Dermis lymphatic vessel endothelial cell (primary cell): ENCODE data around the gene HRCT1. TPM values are rescaled to one million over a fixed set of nuclear protein-coding genes. Genes with fewer than 3 reads are reported as not detected.

Experiments used
- total RNA-seq: library from RNA; depleted of rRNA; stranded (reverse); fragments of >200 nt; gene quantifications from 2 replicates; pipeline ENCODE4 v1.2.1, GENCODE V29; 2014

HRCT1 gene
- 0.43 and 0.98 TPM in 2 replicates for total RNA-seq

DNA sequence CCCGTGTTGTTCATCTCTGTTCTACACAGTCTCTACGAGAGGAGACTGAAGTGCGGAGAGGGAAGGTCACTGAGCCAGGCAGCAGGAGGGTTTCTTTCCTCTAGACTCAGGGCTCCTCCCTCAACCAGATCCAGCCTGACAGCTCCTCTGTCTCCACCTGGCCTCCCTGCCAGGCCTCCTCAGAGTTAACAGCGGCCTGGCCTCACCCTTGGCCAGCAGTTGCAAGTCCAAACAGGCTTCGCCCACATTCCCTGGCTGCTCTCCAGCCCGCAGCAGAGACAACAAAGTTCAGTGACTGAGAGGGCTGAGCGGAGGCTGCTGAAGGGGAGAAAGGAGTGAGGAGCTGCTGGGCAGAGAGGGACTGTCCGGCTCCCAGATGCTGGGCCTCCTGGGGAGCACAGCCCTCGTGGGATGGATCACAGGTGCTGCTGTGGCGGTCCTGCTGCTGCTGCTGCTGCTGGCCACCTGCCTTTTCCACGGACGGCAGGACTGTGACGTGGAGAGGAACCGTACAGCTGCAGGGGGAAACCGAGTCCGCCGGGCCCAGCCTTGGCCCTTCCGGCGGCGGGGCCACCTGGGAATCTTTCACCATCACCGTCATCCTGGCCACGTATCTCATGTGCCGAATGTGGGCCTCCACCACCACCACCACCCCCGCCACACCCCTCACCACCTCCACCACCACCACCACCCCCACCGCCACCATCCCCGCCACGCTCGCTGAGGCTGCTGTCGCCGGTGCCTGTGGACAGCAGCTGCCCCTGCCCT, at the start of gene HRCT1:
Gene HRCT1 (plus strand): TSS at position 291 of the 768 bp plus-strand sequence. CDS start 86 bp downstream, at position 377.

DNA sequence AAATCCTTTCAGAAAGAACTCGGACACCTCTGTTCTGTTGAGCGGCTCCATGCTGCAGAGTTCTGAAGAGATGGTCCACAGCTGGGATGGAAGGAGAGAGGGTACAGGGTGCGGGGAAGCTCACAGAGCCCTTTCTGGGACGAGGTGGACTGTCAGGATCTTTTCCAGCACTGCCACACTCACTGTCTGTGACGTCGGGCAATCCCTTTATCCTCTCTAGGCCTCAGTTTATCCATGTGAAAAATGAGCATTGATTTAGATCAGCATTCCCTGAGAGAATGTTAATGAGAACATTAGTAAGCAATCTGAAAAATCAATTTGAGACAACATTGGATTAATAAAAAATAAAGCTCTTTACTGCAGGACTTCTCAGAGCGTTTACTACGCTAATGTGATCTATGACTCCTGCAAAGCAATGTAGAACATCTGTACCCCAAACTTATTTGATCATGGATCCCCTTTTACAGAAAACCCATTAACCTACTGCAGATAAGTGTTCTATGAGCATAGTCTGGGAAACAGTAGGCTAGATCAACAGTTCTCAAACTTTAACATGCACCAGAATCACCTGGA, 35.6 kb upstream of the HRCT1 start, which contains the start of gene OR13J1:
Gene OR13J1 (minus strand): TSS at position 51 of the 573 bp plus-strand sequence. CDS start 0 bp downstream, at position 51.

DNA sequence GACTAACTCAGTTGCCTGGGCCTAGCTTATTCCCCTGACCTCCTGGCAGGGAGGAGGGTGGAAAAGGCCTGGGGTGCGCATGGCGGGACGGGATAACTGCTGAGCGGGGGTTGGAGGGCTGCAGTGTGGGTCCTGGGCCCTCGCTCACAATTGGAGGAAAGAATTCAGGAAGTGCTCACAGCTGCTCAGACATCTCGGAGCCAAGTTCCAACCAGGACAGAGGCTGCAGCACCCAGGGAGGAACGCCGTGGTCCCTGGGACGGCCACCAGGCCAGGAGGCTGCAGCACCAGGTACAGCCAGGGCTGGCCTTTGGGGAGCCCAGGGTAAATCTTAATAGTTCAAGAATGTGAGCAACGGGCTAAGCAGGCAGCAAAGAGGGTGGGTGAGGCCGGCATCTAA, 3.3 kb downstream of the HRCT1 start, which contains the start of gene SPAAR:
Gene SPAAR (plus strand): TSS at position 217 of the 400 bp plus-strand sequence. CDS start 974 bp downstream, outside the sequence.

Other genes with a start within 250 kb of the HRCT1 start
- gene RMRP, start 248.2 kb upstream of the HRCT1 start, total RNA-seq, result 120,014 and 177,404 TPM in 2 replicates
- 11.4 and 15.2 TPM in 2 replicates for gene CCDC107, start 247.9 kb upstream of the HRCT1 start, total RNA-seq
- 0.17 and 0.33 TPM in 2 replicates for gene ARHGEF39, start 241.0 kb upstream of the HRCT1 start, total RNA-seq
- gene CA9, start 232.3 kb upstream of the HRCT1 start, total RNA-seq, result 0.09 TPM in 1 of 2 replicates, not detected in the other
- gene TPM2, start 216.3 kb upstream of the HRCT1 start, total RNA-seq, result 5.7 and 12.2 TPM in 2 replicates
- gene TLN1, start 174.0 kb upstream of the HRCT1 start, total RNA-seq, result 252 and 274 TPM in 2 replicates
- 33.7 and 42.5 TPM in 2 replicates for gene CREB3, start 173.5 kb upstream of the HRCT1 start, total RNA-seq
- 41.3 and 66.4 TPM in 2 replicates for gene GBA2, start 157.0 kb upstream of the HRCT1 start, total RNA-seq
- 9.5 and 13.0 TPM in 2 replicates for gene RGP1, start 156.9 kb upstream of the HRCT1 start, total RNA-seq
- gene MSMP, start 151.9 kb upstream of the HRCT1 start, total RNA-seq, result 39.4 and 57.2 TPM in 2 replicates
- gene NPR2, start 114.6 kb upstream of the HRCT1 start, total RNA-seq, result 0.43 and 0.98 TPM in 2 replicates
- gene SPAG8, start 93.9 kb upstream of the HRCT1 start, total RNA-seq, result not detected in 2 replicates
- 4.6 and 5.7 TPM in 2 replicates for gene HINT2, start 91.2 kb upstream of the HRCT1 start, total RNA-seq
- not detected in 2 replicates for gene FAM221B, start 77.5 kb upstream of the HRCT1 start, total RNA-seq
- 0.11 and 0.17 TPM in 2 replicates for gene TMEM8B, start 77.0 kb upstream of the HRCT1 start, total RNA-seq
- not detected in 2 replicates for gene OR13J1, start 35.8 kb upstream of the HRCT1 start, total RNA-seq
- 1.0 and 1.4 TPM in 2 replicates for gene SPAAR, start 3.3 kb downstream of the HRCT1 start, total RNA-seq
- not detected in 2 replicates for gene OR2S2, start 52.0 kb downstream of the HRCT1 start, total RNA-seq
- 29.6 and 29.9 TPM in 2 replicates for gene RECK, start 130.7 kb downstream of the HRCT1 start, total RNA-seq
- 80.9 and 112 TPM in 2 replicates for gene GLIPR2, start 230.5 kb downstream of the HRCT1 start, total RNA-seq